K562 (cell line): ENCODE measurements around the gene LRRC10. TPM values are rescaled to one million over a fixed set of nuclear protein-coding genes. Genes with fewer than 3 reads are reported as not detected.

Experiments
- ATAC-seq: fragments of 200-7000 bp; cut with Tn5 transposase; 3 replicates; pipeline ENCODE4 v1.9.1; 2020; ENCODE audit warnings: moderate library complexity
- BruUV-seq: library from RNA; stranded (reverse); fragments of 400-500 nt; replicated peaks from 2 replicates; lab custom pipeline; 2021; lab: Mats Ljungman, UMichigan
- CTCF ChIA-PET: fragments of 300-600 bp; formaldehyde crosslinking; extraction: SDS; loops from one replicate; lab custom pipeline; 2021; ENCODE audit warnings: low intra/inter-chr PET ratio; lab: Yijun Ruan, JAX
- POLR2A ChIA-PET: fragments of 300-600, 350-650 bp; sonication (Branson Sonifier 250); formaldehyde crosslinking; extraction: SDS; loops from one replicate; lab custom pipeline; 2021; ENCODE audit warnings: antibody characterized with exemption, inconsistent platforms; lab: Yijun Ruan, JAX
- DNase-seq, 4 experiments: peaks; one replicate each; pipeline versions ENCODE4 v3.0.0 to v3.0.0-alpha.2; 2011 to 2018; ENCODE audit warnings: low spot score in 3 of 4, mixed read lengths in 3 of 4; ENCODE audit errors: extremely low read depth in 1 of 4
- FAIRE-seq: peaks from 2 replicates; lab custom pipeline; 2011; peaks lifted over from hg19 to GRCh38; lab: Jason Lieb, UNC
- H2AFZ ChIP-seq: 2 replicates; pipeline ENCODE4 v1.6.0; 2011; ENCODE audit warnings: low read depth, low read length, control low read depth, inconsistent platforms
- H3K27ac ChIP-seq: fragments of 200-600 bp; 3 replicates; pipeline ENCODE4 v1.8.0; 2011; ENCODE audit warnings: low read depth, mild to moderate bottlenecking, control low read depth, inconsistent platforms, low read length, moderate library complexity, mixed read lengths; ENCODE audit errors: extremely low read depth
- H3K27me3 ChIP-seq, 2 experiments: fragments of 300-600 bp in 1 of 2; 2 replicates in 1 of 2; 3 replicates in 1 of 2; pipeline versions ENCODE4 v1.6.0 to v1.8.0; 2011; ENCODE audit warnings: inconsistent platforms in 2 of 2, low read length in 2 of 2, mild to moderate bottlenecking in 1 of 2, mixed read lengths in 1 of 2, moderate library complexity in 1 of 2; ENCODE audit not compliant: control insufficient read depth in 2 of 2, insufficient read depth in 2 of 2
- H3K36me3 ChIP-seq: fragments of 300-600 bp; 3 replicates; pipeline ENCODE4 v1.8.0; 2011; ENCODE audit warnings: mild to moderate bottlenecking, low read length, inconsistent platforms; ENCODE audit not compliant: control insufficient read depth, insufficient read depth
- H3K4me1 ChIP-seq, 2 experiments: fragments of 200-600 bp in 1 of 2; replicated peaks in 1 of 2; 2 replicates in 1 of 2; 3 replicates in 1 of 2; pipeline versions ENCODE4 v1.5.1 to v1.8.0; 2011; ENCODE audit warnings: inconsistent platforms in 2 of 2, low read length in 2 of 2, mild to moderate bottlenecking in 1 of 2, mixed read lengths in 1 of 2, moderate library complexity in 1 of 2; ENCODE audit not compliant: control insufficient read depth in 2 of 2, insufficient read depth in 2 of 2
- H3K4me2 ChIP-seq: 2 replicates; pipeline ENCODE4 v1.6.1; 2011; ENCODE audit warnings: low read length, control low read depth, inconsistent platforms, mixed read lengths; ENCODE audit not compliant: insufficient read depth
- H3K4me3 ChIP-seq: fragments of 200-600 bp; sonication (generic), shearing (Covaris generic); 2 replicates; pipeline ENCODE4 v1.5.1; 2016; ENCODE audit warnings: control low read depth, inconsistent platforms
- H3K79me2 ChIP-seq: fragments of 200-600 bp; 3 replicates; pipeline ENCODE4 v1.8.0; 2011; ENCODE audit warnings: low read length, inconsistent platforms; ENCODE audit not compliant: control insufficient read depth, insufficient read depth
- H3K9ac ChIP-seq, 2 experiments: 2 replicates each; pipeline versions ENCODE4 v1.6.0 to v1.6.1; 2011; ENCODE audit warnings: low read depth in 2 of 2, low read length in 2 of 2, control low read depth in 1 of 2, inconsistent platforms in 1 of 2, mild to moderate bottlenecking in 1 of 2, mixed read lengths in 1 of 2; ENCODE audit not compliant: insufficient read depth in 1 of 2
- H3K9me1 ChIP-seq: one replicate; pipeline ENCODE4 v1.6.0; 2011; ENCODE audit warnings: inconsistent platforms, mild to moderate bottlenecking, low read length, moderate library complexity; ENCODE audit not compliant: control insufficient read depth, insufficient read depth
- H3K9me3 ChIP-seq: replicated peaks from 2 replicates; pipeline ENCODE4 v1.5.1; 2011; ENCODE audit warnings: low read depth, low read length, inconsistent platforms; ENCODE audit not compliant: control insufficient read depth, insufficient read depth
- H4K20me1 ChIP-seq: replicated peaks from 2 replicates; pipeline ENCODE4 v1.6.1; 2011; ENCODE audit warnings: low read length, inconsistent platforms, mixed read lengths; ENCODE audit not compliant: control insufficient read depth, insufficient read depth
- DACH1 ChIP-seq: fragments of 450-650 bp; IDR thresholded peaks from 2 replicates; pipeline ENCODE4 v1.6.1; 2018; ENCODE audit not compliant: partially characterized antibody
- ELK1 ChIP-seq: sonication (generic); formaldehyde crosslinking; IDR thresholded peaks from 2 replicates; pipeline ENCODE4 v1.8.1; 2022; ENCODE audit warnings: missing genetic modification reagents
- FOS ChIP-seq: IDR thresholded peaks from 3 replicates; pipeline ENCODE4 v1.6.1; 2011; ENCODE audit not compliant: insufficient read length; ENCODE audit errors: extremely low read depth
- FUS ChIP-seq: fragments of 200-400 bp; formaldehyde crosslinking; optimal IDR thresholded peaks from 2 replicates; pipeline ENCODE3; 2017; ENCODE audit warnings: low read depth, low read length
- HEY1 ChIP-seq: fragments of 250-450 bp; sonication (Bioruptor Pico); IDR thresholded peaks from 2 replicates; pipeline ENCODE4 v1.5.0; 2020; ENCODE audit warnings: mild to moderate bottlenecking, moderate library complexity, borderline replicate concordance
- JUN ChIP-seq, 2 experiments: sonication (generic) in 1 of 2; formaldehyde crosslinking in 1 of 2; IDR thresholded peaks; 2 replicates each; pipeline versions ENCODE4 v1.6.1 to v1.8.0; 2012 to 2022; ENCODE audit warnings: borderline replicate concordance in 2 of 2, mild to moderate bottlenecking in 2 of 2, improper control_type of control experiment in 1 of 2, low read depth in 1 of 2, low read length in 1 of 2, missing genetic modification reagents in 1 of 2
- MAFK ChIP-seq: IDR thresholded peaks from 2 replicates; pipeline ENCODE4 v1.6.1; 2011; ENCODE audit warnings: low read length, improper control_type of control experiment
- SLC30A9 ChIP-seq: fragments of 250-450 bp; sonication (Bioruptor Pico); IDR thresholded peaks from 2 replicates; pipeline ENCODE4 v1.8.0; 2022; ENCODE audit warnings: mild to moderate bottlenecking, moderate library complexity
- TAF7 ChIP-seq: fragments of 450-650 bp; IDR thresholded peaks from 2 replicates; pipeline ENCODE4 v1.6.1; 2016; ENCODE audit warnings: missing genetic modification characterization, missing compliant biosample characterization
- TCF15 ChIP-seq: fragments of 250-450 bp; sonication (Bioruptor Pico); IDR thresholded peaks from 2 replicates; pipeline ENCODE4 v1.8.0; 2022; ENCODE audit warnings: moderate library complexity, mild to moderate bottlenecking, inconsistent platforms
- TFAM ChIP-seq: fragments of 250-450 bp; sonication (Bioruptor Pico); conservative IDR thresholded peaks from 2 replicates; pipeline ENCODE4 v1.5.0; 2021; ENCODE audit warnings: mild to moderate bottlenecking, moderate library complexity
- ZBTB33 ChIP-seq: sonication (generic); formaldehyde crosslinking; IDR thresholded peaks from 2 replicates; pipeline ENCODE4 v1.8.1; 2023; ENCODE audit warnings: mild to moderate bottlenecking, missing genetic modification reagents
- ZFPM2 ChIP-seq: fragments of 250-450 bp; sonication (Bioruptor Pico); IDR thresholded peaks from 2 replicates; pipeline ENCODE4 v1.5.1; 2022; ENCODE audit warnings: mild to moderate bottlenecking
- ZNF431 ChIP-seq: sonication (generic); formaldehyde crosslinking; IDR thresholded peaks from 2 replicates; pipeline ENCODE4 v1.8.0; 2022; ENCODE audit warnings: mild to moderate bottlenecking, missing genetic modification reagents
- ZNF444 ChIP-seq: fragments of 250-450 bp; sonication (Bioruptor Pico); IDR thresholded peaks from 2 replicates; pipeline ENCODE4 v1.4.0; 2020; ENCODE audit warnings: mild to moderate bottlenecking, moderate library complexity
- ZNF717 ChIP-seq: fragments of 250-450 bp; sonication (Bioruptor Pico); IDR thresholded peaks from 2 replicates; pipeline ENCODE4 v1.5.0; 2021
- WGBS: fragments of 100-300 bp; shearing (Covaris generic); methylation state at CpG from one replicate; pipeline ENCODE4 v1.1.6; 2016; ENCODE audit warnings: low coverage, mixed read lengths; ENCODE audit not compliant: insufficient coverage; ENCODE audit errors: missing lambda C conversion rate; 5-methylcytosine and 5-hydroxymethylcytosine counted together
- in situ Hi-C: fragments of 300-500 bp; cut with MboI; formaldehyde crosslinking; loops from 4 replicates; pipeline ENCODE4 v1.15.0; 2018; ENCODE audit warnings: inconsistent platforms, mixed read lengths
- intact Hi-C: fragments of 100-400 bp; cut with micrococcal nuclease; formaldehyde crosslinking; loops from 2 replicates; pipeline ENCODE4 v1.14.2; 2022
- polyA plus RNA-seq, 8 experiments: library from polyadenylated mRNA; depleted of rRNA in 4 of 8; stranded (reverse) in 5 of 8; unstranded in 3 of 8; fragments of >200 nt; fragmentation: Nextera tagmentation in 2 of 8; fragmentation: Illumina TruSeq in 1 of 8; extraction: Ambion mirVana in 2 of 8; extraction: Trizol in 1 of 8; gene quantifications; 2 replicates each; pipeline versions ENCODE4 v1.2.1 to v1.2.3, GENCODE V29; 2011 to 2014; ENCODE audit warnings: inconsistent platforms in 1 of 8, missing spikeins in 1 of 8
- total RNA-seq, 7 experiments: library from RNA; depleted of rRNA in 6 of 7; stranded (reverse); fragments of >200 nt in 6 of 7; fragmentation: Illumina TruSeq in 2 of 7; extraction: Trizol in 2 of 7; gene quantifications; 2 replicates each; pipeline versions ENCODE4 v1.2.1 to v1.2.3, GENCODE V29; 2011 to 2021; ENCODE audit warnings: low replicate concordance in 1 of 7
- TF ChIP-seq, protein P1 (sequence below): fragments of 250-450 bp; sonication (Bioruptor Pico); IDR thresholded peaks from 2 replicates; pipeline ENCODE4 v1.5.1; 2021; ENCODE audit warnings: mild to moderate bottlenecking

Gene LRRC10
- total and polyA plus RNA-seq, 9 of the 15 experiments (the other 6 are each of a cell fraction or from before 2014, with no cell fraction given), result 0.09 TPM; not detected in 8

GRCh38 chr12:69642531-69642930 lies 31.8 kb upstream of the LRRC10 start (continued):
- TF ChIP-seq ZNF444, result no peak
- no peak for TF ChIP-seq DACH1
- TF ChIP-seq SLC30A9 (CRISPR knock-in tag), result no peak
- TF ChIP-seq FUS, result no peak
- TF ChIP-seq, protein P1, sequence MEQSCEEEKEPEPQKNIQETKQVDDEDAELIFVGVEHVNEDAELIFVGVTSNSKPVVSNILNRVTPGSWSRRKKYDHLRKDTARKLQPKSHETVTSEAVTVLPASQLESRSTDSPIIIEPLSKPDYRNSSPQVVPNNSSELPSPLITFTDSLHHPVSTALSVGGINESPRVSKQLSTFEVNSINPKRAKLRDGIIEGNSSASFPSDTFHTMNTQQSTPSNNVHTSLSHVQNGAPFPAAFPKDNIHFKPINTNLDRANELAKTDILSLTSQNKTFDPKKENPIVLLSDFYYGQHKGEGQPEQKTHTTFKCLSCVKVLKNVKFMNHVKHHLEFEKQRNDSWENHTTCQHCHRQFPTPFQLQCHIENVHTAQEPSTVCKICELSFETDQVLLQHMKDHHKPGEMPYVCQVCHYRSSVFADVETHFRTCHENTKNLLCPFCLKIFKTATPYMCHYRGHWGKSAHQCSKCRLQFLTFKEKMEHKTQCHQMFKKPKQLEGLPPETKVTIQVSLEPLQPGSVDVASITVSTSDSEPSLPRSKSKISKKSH (CRISPR knock-in tag), result no peak
- no peak for TF ChIP-seq ELK1 (CRISPR knock-in tag)
- no peak for TF ChIP-seq ZNF431 (CRISPR knock-in tag)

DNA sequence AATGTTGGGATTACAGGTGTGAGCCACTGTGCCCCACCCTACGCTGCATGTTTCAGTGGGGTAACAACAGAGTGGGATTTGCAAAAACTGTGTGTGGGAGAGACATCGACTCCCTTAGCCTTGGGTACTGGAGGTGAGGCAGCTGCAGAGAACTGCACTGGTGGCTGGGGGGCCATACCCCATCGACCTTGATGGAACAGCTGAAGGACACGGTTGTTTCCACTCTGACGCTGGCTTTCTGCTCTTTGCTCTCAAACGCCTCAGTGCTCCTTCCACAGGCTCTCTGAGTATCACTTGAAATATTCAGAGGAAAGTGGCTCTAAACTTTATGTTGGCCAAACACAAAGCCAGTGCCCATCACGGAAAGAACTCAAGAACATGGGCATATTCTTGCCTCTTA lies 30.8 kb upstream of the LRRC10 start:
- BruUV-seq, result no TSS peak
- H2AFZ ChIP-seq, result 0 out of 2 replicates have a peak overlapping the region, but pooled peaks have one; percentile 17
- no peaks in the 10 kb centered on the region for H4K20me1 ChIP-seq
- intact Hi-C loops (no loop called here), in situ Hi-C loops (no loop called here)
- H3K4me2 ChIP-seq, result no peak overlapping the region
- H3K4me1 ChIP-seq, result peaks cover 0 to 4% of the 10 kb centered on the region in 2 experiments; a peak in 2 of 5 replicates
- H3K9me1 ChIP-seq, result no peaks in the 10 kb centered on the region
- no peak overlapping the region for H3K27ac ChIP-seq
- ChIA-PET POLR2A (interaction anchor here (1.2 kb wide), 1 partner anchor 138 kb away, joined by 3 read pairs; no protein-coding TSS in a partner anchor), CTCF (no interaction called here)
- no peak for ATAC-seq
- no peak overlapping the region for H3K4me3 ChIP-seq
- WGBS, result 30% methylated on average over 7 of the region's 7 CpGs
- H3K79me2 ChIP-seq, result no peaks in the 10 kb centered on the region
- 0 out of 4 replicates have a peak overlapping the region, but pooled peaks of 1 of the 2 experiments have one; percentile 39 for H3K9ac ChIP-seq
- no peaks in the 10 kb centered on the region for H3K27me3 ChIP-seq
- no peaks in the 10 kb centered on the region for H3K36me3 ChIP-seq
- H3K9me3 ChIP-seq, result no peaks in the 10 kb centered on the region
- DNase-seq, result no peak
- FAIRE-seq, result no peak
- no peak for TF ChIP-seq ZBTB33 (CRISPR knock-in tag)
- no peak for TF ChIP-seq ZNF717 (CRISPR knock-in tag)
- TF ChIP-seq TFAM (CRISPR knock-in tag), result no peak
- TF ChIP-seq HEY1 (CRISPR knock-in tag), result no peak
- TF ChIP-seq MAFK, result no peak
- TF ChIP-seq FOS, result no peak
- no peak for TF ChIP-seq ZFPM2
- TF ChIP-seq TAF7 (tag), result no peak
- TF ChIP-seq JUN (IDR thresholded peaks at IDR 0.05; ENCODE audit: borderline replicate concordance, low read depth, low read length), result no peak
- TF ChIP-seq JUN (CRISPR knock-in tag; IDR thresholded peaks at IDR 0.05; ENCODE audit: borderline replicate concordance), result no peak
- no peak for TF ChIP-seq TCF15
